Measurements from ENCODE around the gene MEMO1.

DNA sequence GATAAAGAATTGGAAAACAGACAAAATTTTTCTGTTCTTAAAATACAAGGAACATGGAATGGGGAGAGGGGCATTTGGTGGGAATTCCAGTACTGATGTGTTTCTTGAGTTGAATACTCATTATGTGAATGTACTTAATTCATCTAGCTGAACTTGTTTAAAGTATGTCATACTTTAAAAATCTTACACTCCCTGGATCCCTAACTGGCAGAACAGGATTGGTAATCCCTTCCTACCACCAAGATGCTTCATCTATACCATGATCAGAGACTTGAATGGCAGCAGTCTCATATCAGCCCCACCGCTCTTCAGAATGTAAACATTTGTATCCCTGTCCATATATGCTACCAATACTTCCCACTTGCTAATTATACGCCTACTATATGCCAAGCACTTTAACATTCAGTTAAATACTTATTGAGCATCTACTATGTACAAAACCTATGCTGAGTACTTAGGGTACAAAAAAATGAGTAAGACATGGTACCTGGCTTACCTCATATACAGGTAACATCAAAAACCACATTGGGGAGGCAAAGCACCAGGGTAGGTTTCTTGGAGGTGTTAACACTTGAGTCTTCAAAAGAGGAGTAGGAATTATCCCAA lies 5.3 kb downstream of the MEMO1 start:
- TF ChIP-seq, protein P1, sequence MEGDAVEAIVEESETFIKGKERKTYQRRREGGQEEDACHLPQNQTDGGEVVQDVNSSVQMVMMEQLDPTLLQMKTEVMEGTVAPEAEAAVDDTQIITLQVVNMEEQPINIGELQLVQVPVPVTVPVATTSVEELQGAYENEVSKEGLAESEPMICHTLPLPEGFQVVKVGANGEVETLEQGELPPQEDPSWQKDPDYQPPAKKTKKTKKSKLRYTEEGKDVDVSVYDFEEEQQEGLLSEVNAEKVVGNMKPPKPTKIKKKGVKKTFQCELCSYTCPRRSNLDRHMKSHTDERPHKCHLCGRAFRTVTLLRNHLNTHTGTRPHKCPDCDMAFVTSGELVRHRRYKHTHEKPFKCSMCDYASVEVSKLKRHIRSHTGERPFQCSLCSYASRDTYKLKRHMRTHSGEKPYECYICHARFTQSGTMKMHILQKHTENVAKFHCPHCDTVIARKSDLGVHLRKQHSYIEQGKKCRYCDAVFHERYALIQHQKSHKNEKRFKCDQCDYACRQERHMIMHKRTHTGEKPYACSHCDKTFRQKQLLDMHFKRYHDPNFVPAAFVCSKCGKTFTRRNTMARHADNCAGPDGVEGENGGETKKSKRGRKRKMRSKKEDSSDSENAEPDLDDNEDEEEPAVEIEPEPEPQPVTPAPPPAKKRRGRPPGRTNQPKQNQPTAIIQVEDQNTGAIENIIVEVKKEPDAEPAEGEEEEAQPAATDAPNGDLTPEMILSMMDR (IDR thresholded peaks at IDR 0.05; ENCODE audit: extremely low read depth in 1 of 2, insufficient read depth in 1 of 2, low read depth in 1 of 2, low read length in 2 of 2), result no peak
- TF ChIP-seq EZH2 (IDR thresholded peaks at IDR 0.05; ENCODE audit: borderline replicate concordance, low read depth, low read length, severe bottlenecking) (no peak), POLR2AphosphoS5 (IDR thresholded peaks at IDR 0.05; ENCODE audit: insufficient read depth, low read depth, low read length) (no peak)

Data from endothelial cell of umbilical vein (primary cell).